Activated CD8-positive, alpha-beta memory T cell treated with anti-CD3 and anti-CD28 coated beads, Interleukin-2, amount 50 U/mL, for 24 hours (primary cell): ENCODE results near the gene GTF2H2C.
A peak's percentile ranks its signal among the peaks of the same experiment; 100 is the strongest.
"Not testable (repeated sequence)": the region's sequence is repeated elsewhere in the genome, so short reads cannot be mapped to it uniquely, and the experiment has no call there.

Experiments used
- DNase-seq: peaks from one replicate; pipeline ENCODE4 v3.0.0-alpha.2; 2020; ENCODE audit errors: extremely low read depth

Gene GTF2H2C

GRCh38 chr5:69559908-69560330, at the start of gene GTF2H2C:
GTF2H2C (plus strand) TSS chr5:69560191; CDS start chr5:69565133, 4,942 bp downstream.
- DNase-seq: peak; percentile 35

GRCh38 chr5:69510694-69511093, 49.3 kb upstream of the GTF2H2C start:
- DNase-seq: no peak

GRCh38 chr5:69512740-69513260, 47.2 kb upstream of the GTF2H2C start:
- no peak for DNase-seq

GRCh38 chr5:69515570-69515969, 44.4 kb upstream of the GTF2H2C start:
- DNase-seq: not testable (repeated sequence)

GRCh38 chr5:69516769-69517168, 43.2 kb upstream of the GTF2H2C start:
- no peak for DNase-seq

- DNase-seq: no peak
Observed at GRCh38 chr5:69517763-69518212, 42.2 kb upstream of the GTF2H2C start.

- no peak for DNase-seq
Observed at GRCh38 chr5:69519285-69519684, 40.7 kb upstream of the GTF2H2C start.

- no peak for DNase-seq
Observed at GRCh38 chr5:69522035-69522434, 38.0 kb upstream of the GTF2H2C start.

- DNase-seq: no peak
Observed at GRCh38 chr5:69525490-69525889, 34.5 kb upstream of the GTF2H2C start.

GRCh38 chr5:69526660-69527059, 33.3 kb upstream of the GTF2H2C start:
- no peak for DNase-seq

GRCh38 chr5:69527128-69527770, 32.7 kb upstream of the GTF2H2C start:
- DNase-seq: no peak

GRCh38 chr5:69528035-69528434, 32.0 kb upstream of the GTF2H2C start:
- no peak for DNase-seq

- DNase-seq: no peak
Observed at GRCh38 chr5:69528609-69529008, 31.4 kb upstream of the GTF2H2C start.

GRCh38 chr5:69530561-69531405, 29.2 kb upstream of the GTF2H2C start:
- no peak for DNase-seq

GRCh38 chr5:69531406-69531801, 28.6 kb upstream of the GTF2H2C start:
- no peak for DNase-seq

GRCh38 chr5:69537911-69538310, 22.1 kb upstream of the GTF2H2C start:
- DNase-seq: not testable (repeated sequence)

GRCh38 chr5:69538735-69539134, 21.3 kb upstream of the GTF2H2C start:
- not testable (repeated sequence) for DNase-seq

- not testable (repeated sequence) for DNase-seq
Observed at GRCh38 chr5:69541347-69541746, 18.6 kb upstream of the GTF2H2C start.

- DNase-seq: not testable (repeated sequence)
Observed at GRCh38 chr5:69542838-69543618, 17.0 kb upstream of the GTF2H2C start.

- DNase-seq: not testable (repeated sequence)
Observed at GRCh38 chr5:69544602-69545001, 15.4 kb upstream of the GTF2H2C start.

GRCh38 chr5:69560587-69561431, 818 bp downstream of the GTF2H2C start:
- DNase-seq: not testable (repeated sequence)
